Raji (cell line): ENCODE results near the gene SLC27A1.

Experiments used
- POLR2A ChIP-seq: IDR thresholded peaks from 2 replicates; pipeline ENCODE4 v1.6.1; 2011; ENCODE audit warnings: low read depth, low read length, control low read depth; ENCODE audit not compliant: insufficient read depth

Gene SLC27A1

GRCh38 chr19:17515408-17516149 lies 45.3 kb downstream of the SLC27A1 start:
- TF ChIP-seq POLR2A, result no peak

GRCh38 chr19:17517898-17518297 lies 47.6 kb downstream of the SLC27A1 start:
- no peak for TF ChIP-seq POLR2A

DNA sequence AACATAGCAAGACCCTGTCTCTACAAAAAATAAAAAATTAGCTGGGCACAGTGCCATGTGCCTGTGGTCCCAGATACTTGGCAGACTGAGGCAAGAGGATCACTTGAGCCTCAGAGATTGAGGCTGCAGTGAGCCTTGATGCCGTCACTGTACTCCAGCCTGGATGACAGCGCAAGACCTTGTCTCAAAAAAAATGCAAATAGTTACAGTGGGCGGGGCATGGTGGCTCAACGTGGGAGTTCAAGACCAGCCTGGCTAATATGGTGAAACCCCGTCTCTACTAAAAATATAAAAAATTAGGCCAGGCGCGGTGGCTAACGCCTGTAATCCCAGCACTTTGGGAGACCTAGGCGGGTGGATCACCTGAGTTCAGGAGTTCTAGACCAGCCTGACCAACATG lies 49.6 kb downstream of the SLC27A1 start:
- TF ChIP-seq POLR2A, result no peak

DNA sequence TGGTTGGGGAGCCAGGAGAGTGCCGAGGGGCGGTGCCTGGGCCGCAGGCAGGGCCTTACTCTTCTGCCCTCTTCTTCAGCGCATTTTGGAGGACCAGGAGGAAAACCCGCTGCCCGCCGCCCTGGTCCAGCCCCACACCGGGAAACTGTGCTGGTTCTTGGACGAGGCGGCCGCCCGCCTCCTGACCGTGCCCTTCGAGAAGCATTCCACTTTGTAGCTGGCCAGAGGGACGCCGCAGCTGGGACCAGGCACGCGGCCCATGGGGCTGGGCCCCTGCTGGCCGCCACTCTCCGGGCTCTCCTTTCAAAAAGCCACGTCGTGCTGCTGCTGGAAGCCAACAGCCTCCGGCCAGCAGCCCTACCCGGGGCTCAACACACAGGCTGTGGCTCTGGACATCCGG lies 50.5 kb downstream of the SLC27A1 start:
- TF ChIP-seq POLR2A, result no peak

- TF ChIP-seq POLR2A, result peak; percentile 84
Measured at GRCh38 chr19:17522988-17523872, 52.9 kb downstream of the SLC27A1 start.

DNA sequence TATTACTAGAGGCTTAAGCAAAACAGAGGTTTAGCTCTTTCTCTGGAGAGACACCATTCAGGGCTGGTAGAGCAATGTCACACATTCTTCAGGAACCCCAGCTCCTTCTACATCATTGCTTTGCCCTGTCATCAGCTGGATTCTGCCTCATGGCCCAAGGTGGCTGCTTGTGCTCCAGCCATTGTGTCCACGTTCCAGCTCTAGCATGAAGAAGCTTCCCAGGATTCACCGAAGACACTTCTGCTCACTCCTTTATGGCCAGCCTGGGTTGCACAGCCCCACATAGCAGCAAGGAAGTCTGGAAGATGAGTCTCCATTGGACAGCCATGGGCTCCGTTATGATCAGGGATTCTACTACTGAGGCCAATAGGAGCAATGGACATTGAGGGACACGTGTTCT lies 54.3 kb downstream of the SLC27A1 start:
- no peak for TF ChIP-seq POLR2A

DNA sequence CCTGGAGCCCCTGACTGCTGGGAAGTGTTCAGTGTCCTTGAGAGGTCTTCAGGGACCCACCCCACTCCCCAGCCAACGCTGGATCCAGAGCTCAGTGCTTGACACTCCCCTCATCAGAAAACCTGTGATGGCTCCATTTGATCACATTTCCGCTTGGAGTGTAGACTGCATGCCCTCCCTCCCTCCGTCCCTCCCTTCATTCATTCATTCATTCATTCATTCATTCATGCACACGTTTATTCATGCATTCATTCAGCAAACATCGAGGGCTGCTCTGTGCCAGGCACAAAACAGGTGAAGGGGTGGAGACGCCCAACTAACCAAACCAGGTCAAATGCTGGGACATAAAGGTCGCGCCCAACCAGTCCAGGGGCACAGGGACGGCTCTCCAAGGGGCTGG lies 54.8 kb downstream of the SLC27A1 start:
- TF ChIP-seq POLR2A, result no peak

DNA sequence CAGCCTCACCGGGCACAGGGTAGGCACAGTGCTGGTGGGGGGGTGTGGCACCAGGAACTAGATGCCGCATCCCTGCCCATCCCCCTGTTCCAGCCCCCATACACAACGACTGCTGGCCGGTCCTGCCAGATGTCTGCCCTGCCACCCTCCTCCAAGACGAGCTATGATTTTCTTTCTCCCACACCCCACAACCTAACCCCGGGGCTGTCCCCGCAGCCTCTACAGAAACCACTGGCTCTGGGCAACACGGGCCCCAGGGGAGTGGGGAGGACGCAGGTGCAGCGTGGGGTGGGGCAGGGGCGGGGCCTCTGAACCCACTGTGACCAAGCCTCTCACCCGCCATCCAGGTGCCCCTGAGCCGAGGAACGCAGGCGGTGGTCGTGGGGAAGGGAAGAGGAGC lies 56.6 kb downstream of the SLC27A1 start:
- TF ChIP-seq POLR2A, result 0 out of 2 replicates have a peak, but pooled peaks have one; percentile 24

GRCh38 chr19:17527326-17527725 lies 57.0 kb downstream of the SLC27A1 start:
- TF ChIP-seq POLR2A, result no peak

- TF ChIP-seq POLR2A, result no peak
Measured at GRCh38 chr19:17528610-17529009, 58.3 kb downstream of the SLC27A1 start.

GRCh38 chr19:17529239-17530158 lies 59.2 kb downstream of the SLC27A1 start:
- TF ChIP-seq POLR2A, result no peak

DNA sequence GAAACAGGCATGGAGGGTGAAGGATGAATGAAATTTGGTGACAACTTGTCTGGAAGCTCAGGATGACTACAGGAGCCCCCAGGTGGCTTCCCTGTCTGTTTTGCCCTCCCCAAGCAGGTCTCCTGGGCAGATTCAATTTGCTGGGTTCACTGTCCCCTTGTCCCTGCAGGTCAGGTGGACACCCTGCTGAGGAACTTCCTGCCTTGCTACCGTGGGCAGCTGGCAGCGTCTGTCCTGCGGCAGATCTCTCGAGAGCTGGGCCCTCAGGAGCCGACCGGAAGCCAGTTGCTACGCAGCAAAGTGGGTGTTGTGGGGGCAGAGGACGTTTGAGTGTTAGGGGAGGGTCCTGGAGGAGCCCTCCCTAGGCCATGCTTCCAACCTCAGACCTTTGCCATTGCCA lies 60.3 kb downstream of the SLC27A1 start:
- TF ChIP-seq POLR2A, result no peak

DNA sequence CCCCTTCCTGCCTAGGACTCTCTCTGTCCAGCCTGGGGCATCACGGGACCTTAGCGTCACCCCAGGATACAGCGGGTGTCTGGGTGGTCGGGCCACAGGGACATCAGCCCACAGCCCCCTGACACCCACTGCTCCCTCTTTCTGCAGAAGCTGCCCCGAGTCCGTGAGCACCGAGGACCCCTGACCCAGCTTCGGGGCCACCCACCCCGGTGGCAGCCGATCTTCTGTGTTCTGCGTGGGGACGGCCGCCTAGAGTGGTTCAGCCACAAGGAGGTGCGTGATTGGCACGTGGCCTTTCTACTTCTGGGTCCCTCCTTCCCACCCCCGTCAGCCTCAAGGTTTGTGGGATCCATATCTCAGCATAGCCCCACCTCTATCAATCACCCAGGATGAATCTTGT lies 61.8 kb downstream of the SLC27A1 start:
- TF ChIP-seq POLR2A, result no peak

DNA sequence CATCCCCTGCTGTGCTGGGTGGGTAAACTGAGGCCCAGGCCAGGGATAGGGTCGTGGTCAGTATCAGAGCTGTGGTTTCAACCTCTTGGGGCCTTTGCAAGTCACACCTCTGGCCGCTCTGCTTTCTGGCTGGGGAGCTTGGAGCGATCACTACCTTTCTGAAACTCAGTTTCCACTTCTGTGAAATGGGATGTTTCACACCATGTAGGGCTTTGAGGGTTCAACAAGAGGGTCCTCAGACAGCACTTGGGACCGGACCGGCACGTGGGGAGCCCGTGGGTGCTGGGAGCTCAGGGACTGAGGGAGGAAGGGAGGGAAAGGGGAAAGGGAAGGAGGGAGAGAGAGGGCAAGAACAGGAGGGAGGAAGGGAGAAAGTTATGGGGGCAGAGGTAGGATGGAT lies 62.2 kb downstream of the SLC27A1 start:
- TF ChIP-seq POLR2A, result no peak

- no peak for TF ChIP-seq POLR2A
Measured at GRCh38 chr19:17534767-17535166, 64.4 kb downstream of the SLC27A1 start.
